Thymus (tissue), 11 donors: ENCODE data around the gene ANKRD10. TPM values are rescaled to one million over a fixed set of nuclear protein-coding genes. Genes with fewer than 3 reads are reported as not detected.

Source experiments
- DNase-seq, 9 donors: peaks; one replicate each; pipeline ENCODE4 v3.0.0-alpha.2; 2013; ENCODE audit warnings: low spot score in 9 of 9, low read depth in 6 of 9, missing footprints in 1 of 9
- H3K27ac ChIP-seq, 2 donors: one replicate each; pipeline ENCODE4 v1.5.1; 2013; ENCODE audit warnings: control low read depth in 1 of 2, low read depth in 1 of 2, low read length in 1 of 2, mild to moderate bottlenecking in 1 of 2, moderate library complexity in 1 of 2
- H3K27me3 ChIP-seq, 2 donors: one replicate each; pipeline ENCODE4 v1.5.1; 2013; ENCODE audit warnings: low read length in 1 of 2; ENCODE audit not compliant: control insufficient read depth in 2 of 2, insufficient read depth in 1 of 2
- H3K36me3 ChIP-seq, 2 donors: one replicate each; pipeline ENCODE4 v1.5.1; 2013; ENCODE audit warnings: low read length in 1 of 2, mild to moderate bottlenecking in 1 of 2, moderate library complexity in 1 of 2; ENCODE audit not compliant: control insufficient read depth in 2 of 2, insufficient read depth in 2 of 2
- H3K4me1 ChIP-seq, 2 donors: one replicate each; pipeline ENCODE4 v1.5.1; 2013; ENCODE audit warnings: low read length in 2 of 2; ENCODE audit not compliant: control insufficient read depth in 2 of 2, insufficient read depth in 2 of 2
- H3K4me3 ChIP-seq, 2 donors: one replicate each; pipeline ENCODE4 v1.5.1; 2013; ENCODE audit warnings: low read length in 2 of 2, control low read depth in 1 of 2, mild to moderate bottlenecking in 1 of 2
- H3K9me3 ChIP-seq, 2 donors: one replicate each; pipeline ENCODE4 v1.5.1; 2013; ENCODE audit warnings: low read length in 1 of 2, mild to moderate bottlenecking in 1 of 2; ENCODE audit not compliant: control insufficient read depth in 2 of 2, insufficient read depth in 1 of 2
- WGBS: extraction: QIAGEN DNeasy Blood & Tissue Kit; methylation state at CpG from one replicate; pipeline ENCODE4 v1.1.7; 2013; 5-methylcytosine and 5-hydroxymethylcytosine counted together
- polyA plus RNA-seq: library from polyadenylated mRNA; stranded (reverse); fragments of 200-250 nt; gene quantifications from one replicate; pipeline ENCODE4 v1.2.3, GENCODE V29; 2013
- total RNA-seq: library from RNA; stranded (reverse); fragments of 120-200 nt; gene quantifications from one replicate; pipeline ENCODE4 v1.2.4, GENCODE V29; 2013
- donor health status: healthy.

The ANKRD10 gene
- total and polyA plus RNA-seq, 2 donors = 85.8 to 207 TPM

DNA sequence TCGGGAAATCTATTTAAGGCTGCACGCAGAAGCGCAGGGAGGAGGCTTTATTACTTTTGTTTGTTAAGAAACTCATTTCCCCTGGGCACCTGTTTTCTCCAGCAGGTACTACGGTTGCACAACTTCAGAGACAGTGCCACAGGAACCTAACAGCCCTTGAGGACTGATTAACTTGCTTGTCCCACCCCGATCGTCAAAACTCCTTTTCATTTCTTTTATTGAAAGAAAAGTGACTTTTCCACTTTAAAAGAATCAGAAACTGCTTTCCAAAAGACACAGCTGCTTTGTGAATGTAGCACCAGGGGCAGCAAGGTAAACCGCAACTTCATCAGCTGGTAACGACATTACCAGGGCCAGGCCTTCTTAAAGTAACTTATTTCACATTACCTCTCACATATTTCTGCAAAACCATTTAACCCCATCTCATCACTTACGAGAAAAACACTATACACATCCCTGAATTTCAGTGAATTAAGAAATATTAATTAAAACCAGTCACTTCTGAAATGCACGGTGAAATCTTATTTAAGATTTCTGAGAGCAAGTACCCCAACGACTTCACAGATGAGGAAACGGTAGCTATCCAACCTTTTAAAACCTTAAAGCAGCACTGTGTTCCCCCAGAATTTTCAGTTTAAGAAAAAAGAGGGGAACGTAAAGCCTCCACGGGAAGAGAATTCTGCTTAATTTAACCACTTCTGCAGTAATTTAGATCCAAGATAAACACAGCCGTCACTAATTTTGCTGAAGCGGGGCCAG, 1.4 kb downstream of the ANKRD10 start:
- Histone ChIP-seq H3K4me1 (peaks cover 17 to 20% of the 10 kb centered on the region in 2 donors), H3K9me3 (no peaks in the 10 kb centered on the region), H3K36me3 (peaks cover 18 to 22% of the 10 kb centered on the region in 2 donors), H3K27me3 (no peaks in the 10 kb centered on the region), H3K4me3 (peak overlapping the region; percentile 95), H3K27ac (peak overlapping the region; percentile 98 to 100)
- DNase-seq = peak in 8 of 9 donors; percentile 25 to 70 (median 46)
- under 1% methylated on average over 16 of the region's 16 CpGs for WGBS

GRCh38 chr13:110912651-110913051, 2.2 kb downstream of the ANKRD10 start:
- Histone ChIP-seq H3K36me3 (peaks cover 20 to 29% of the 10 kb centered on the region in 2 donors), H3K4me1 (peaks cover 17 to 20% of the 10 kb centered on the region in 2 donors), H3K27me3 (no peaks in the 10 kb centered on the region), H3K4me3 (peak overlapping the region; percentile 17 to 95), H3K27ac (peak overlapping the region in 1 of 2 donors; percentile 98), H3K9me3 (no peaks in the 10 kb centered on the region)
- 48% methylated on average over 10 of the region's 10 CpGs for WGBS
- DNase-seq = peak in 1 of 9 donors; percentile 16

- Histone ChIP-seq H3K4me3 (no peak overlapping the region), H3K27ac (no peak overlapping the region), H3K9me3 (no peaks in the 10 kb centered on the region), H3K4me1 (peaks cover 17 to 20% of the 10 kb centered on the region in 2 donors), H3K27me3 (no peaks in the 10 kb centered on the region), H3K36me3 (peaks cover 23 to 31% of the 10 kb centered on the region in 2 donors)
- DNase-seq = no peak
- 85% methylated on average over 2 of the region's 2 CpGs for WGBS
These were observed 3.0 kb downstream of the ANKRD10 start for GRCh38 chr13:110911880-110912279.

- Histone ChIP-seq H3K27me3 (no peaks in the 10 kb centered on the region), H3K9me3 (no peaks in the 10 kb centered on the region), H3K27ac (no peak overlapping the region), H3K4me3 (no peak overlapping the region), H3K36me3 (peaks cover 35 to 47% of the 10 kb centered on the region in 2 donors), H3K4me1 (peaks cover 17 to 18% of the 10 kb centered on the region in 2 donors)
- DNase-seq = no peak
- 91% methylated on average over 14 of the region's 14 CpGs for WGBS
These were observed 4.6 kb downstream of the ANKRD10 start for GRCh38 chr13:110910013-110910890.

DNA sequence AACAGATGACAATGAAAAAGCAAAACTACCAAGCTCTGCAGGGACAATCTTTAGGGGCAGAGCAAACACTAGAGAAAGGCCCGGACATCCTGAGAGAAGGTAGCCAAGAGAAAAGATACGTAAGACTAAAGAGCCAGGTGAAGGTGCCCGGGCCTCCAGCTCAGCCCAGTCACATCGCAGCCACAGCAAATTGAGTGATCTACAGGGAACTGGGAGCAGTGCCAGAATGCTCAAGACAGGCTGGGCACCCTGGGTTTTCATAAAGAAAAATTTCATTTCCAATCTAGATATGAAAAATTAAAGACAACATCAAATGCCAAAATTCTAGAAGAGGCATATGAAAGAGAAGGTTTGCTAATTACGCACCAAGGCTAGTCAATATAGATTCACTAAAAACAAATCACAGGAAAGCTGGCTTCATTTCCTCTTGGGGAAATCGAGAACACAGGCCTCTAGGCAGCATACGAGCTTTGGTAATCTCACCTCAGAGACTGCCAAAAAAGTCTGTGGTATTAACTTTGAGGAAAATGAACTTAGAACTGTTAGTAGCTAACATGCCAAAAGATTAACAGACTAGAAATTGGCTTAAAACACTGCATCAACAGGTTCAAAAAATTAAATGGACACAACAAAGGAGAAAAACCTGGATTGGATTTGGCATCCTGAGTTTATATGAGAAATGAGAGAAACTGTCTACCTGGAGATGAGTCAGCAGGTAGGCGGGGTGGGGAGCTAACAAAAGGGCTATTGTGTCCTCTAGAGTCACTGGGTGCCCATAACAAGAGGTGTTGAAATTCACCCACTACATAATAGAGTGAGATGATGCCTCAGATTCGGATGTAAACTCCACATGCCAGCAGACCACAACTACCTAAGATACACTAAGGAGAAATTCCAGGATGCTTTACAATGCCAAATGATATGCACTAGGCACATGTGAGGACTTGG, 6.6 kb downstream of the ANKRD10 start:
- Histone ChIP-seq H3K27me3 (no peaks in the 10 kb centered on the region), H3K4me3 (no peak overlapping the region), H3K9me3 (no peaks in the 10 kb centered on the region), H3K36me3 (peaks cover 35 to 59% of the 10 kb centered on the region in 2 donors), H3K4me1 (peaks cover 14 to 15% of the 10 kb centered on the region in 2 donors), H3K27ac (no peak overlapping the region)
- 92% methylated on average over 9 of the region's 9 CpGs for WGBS
- no peak for DNase-seq

GRCh38 chr13:110907301-110907700, 7.6 kb downstream of the ANKRD10 start:
- Histone ChIP-seq H3K27me3 (no peaks in the 10 kb centered on the region), H3K4me1 (peaks cover 6% of the 10 kb centered on the region in 2 donors), H3K9me3 (no peaks in the 10 kb centered on the region), H3K36me3 (peaks cover 35 to 67% of the 10 kb centered on the region in 2 donors), H3K27ac (no peak overlapping the region), H3K4me3 (no peak overlapping the region)
- 97% methylated on average over 3 of the region's 4 CpGs for WGBS
- no peak for DNase-seq

DNA sequence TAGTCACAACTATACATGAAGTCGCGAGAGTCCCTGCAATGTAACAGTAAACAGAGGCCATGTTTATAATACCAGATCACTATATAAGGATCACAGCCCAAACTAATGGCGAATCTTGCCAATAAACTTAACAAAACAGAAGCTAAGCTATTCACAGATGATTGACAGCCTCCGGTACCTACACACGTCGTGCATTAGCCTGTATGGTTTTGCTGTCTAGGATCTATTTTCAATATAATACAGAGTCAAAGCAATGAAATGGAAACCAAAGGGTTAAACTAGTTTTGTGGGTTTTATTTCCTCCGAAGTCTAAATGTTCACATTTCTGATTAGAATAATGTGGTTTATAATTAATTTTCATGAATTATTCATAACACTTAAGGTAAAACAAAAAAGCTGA, 10.1 kb downstream of the ANKRD10 start:
- Histone ChIP-seq H3K27ac (no peak overlapping the region), H3K4me3 (no peak overlapping the region), H3K27me3 (no peaks in the 10 kb centered on the region), H3K4me1 (no peaks in the 10 kb centered on the region), H3K9me3 (no peaks in the 10 kb centered on the region), H3K36me3 (peaks cover 29 to 67% of the 10 kb centered on the region in 2 donors)
- 87% methylated on average over 7 of the region's 7 CpGs for WGBS
- no peak for DNase-seq

GRCh38 chr13:110902370-110902769, 12.5 kb downstream of the ANKRD10 start:
- 98% methylated on average over 2 of the region's 2 CpGs for WGBS
- H3K36me3 ChIP-seq = peaks cover 18 to 53% of the 10 kb centered on the region in 2 donors

More at GRCh38 chr13:110902370-110902769, 12.5 kb downstream of the ANKRD10 start:
- Histone ChIP-seq H3K9me3 (no peaks in the 10 kb centered on the region), H3K4me1 (no peaks in the 10 kb centered on the region), H3K4me3 (no peak overlapping the region), H3K27me3 (no peaks in the 10 kb centered on the region), H3K27ac (no peak overlapping the region)
- no peak for DNase-seq
